OCI-LY3 (cell line): ENCODE measurements around the gene CPM.

Source experiments
- EZH2phosphoT487 ChIP-seq: fragments of 200-600 bp; shearing (Covaris generic); IDR thresholded peaks from 2 replicates; pipeline ENCODE4 v1.6.1; 2018; ENCODE audit warnings: antibody characterized with exemption, mixed run types, low read depth
- TF ChIP-seq, protein P1 (sequence below): fragments of 200-600, 300-600 bp; sonication (generic); IDR thresholded peaks from 2 replicates; pipeline ENCODE4 v1.5.1; 2014; ENCODE audit warnings: antibody characterized with exemption, low read length, low read depth

DNA sequence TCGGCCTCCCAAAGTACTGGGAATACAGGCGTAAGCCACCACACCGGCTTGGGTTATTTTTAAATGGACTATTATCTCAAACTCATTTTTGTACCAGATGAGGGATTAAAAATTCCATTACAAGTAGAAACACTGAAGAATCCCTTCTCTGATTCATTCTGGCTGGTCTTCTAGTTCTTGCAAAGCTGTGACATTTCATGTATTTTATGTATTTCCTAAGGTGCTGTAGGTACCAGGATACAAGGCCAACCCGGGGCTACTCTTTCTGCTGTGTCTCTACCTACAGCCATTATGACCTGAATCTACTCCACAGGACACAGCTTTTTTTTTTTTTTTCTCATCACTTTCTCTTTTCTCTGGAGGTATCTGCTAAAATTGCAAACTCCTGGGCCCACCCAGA is 24.9 kb downstream of the CPM start:
- TF ChIP-seq, protein P1, sequence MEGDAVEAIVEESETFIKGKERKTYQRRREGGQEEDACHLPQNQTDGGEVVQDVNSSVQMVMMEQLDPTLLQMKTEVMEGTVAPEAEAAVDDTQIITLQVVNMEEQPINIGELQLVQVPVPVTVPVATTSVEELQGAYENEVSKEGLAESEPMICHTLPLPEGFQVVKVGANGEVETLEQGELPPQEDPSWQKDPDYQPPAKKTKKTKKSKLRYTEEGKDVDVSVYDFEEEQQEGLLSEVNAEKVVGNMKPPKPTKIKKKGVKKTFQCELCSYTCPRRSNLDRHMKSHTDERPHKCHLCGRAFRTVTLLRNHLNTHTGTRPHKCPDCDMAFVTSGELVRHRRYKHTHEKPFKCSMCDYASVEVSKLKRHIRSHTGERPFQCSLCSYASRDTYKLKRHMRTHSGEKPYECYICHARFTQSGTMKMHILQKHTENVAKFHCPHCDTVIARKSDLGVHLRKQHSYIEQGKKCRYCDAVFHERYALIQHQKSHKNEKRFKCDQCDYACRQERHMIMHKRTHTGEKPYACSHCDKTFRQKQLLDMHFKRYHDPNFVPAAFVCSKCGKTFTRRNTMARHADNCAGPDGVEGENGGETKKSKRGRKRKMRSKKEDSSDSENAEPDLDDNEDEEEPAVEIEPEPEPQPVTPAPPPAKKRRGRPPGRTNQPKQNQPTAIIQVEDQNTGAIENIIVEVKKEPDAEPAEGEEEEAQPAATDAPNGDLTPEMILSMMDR, result no peak
- TF ChIP-seq EZH2phosphoT487, result no peak
